ENCODE data around the gene SEMA4C.

Gene SEMA4C

GRCh38 chr2:96813656-96814055, 56.2 kb downstream of the SEMA4C start:
- no peak overlapping the region for H3K4me3 ChIP-seq (ENCODE audit: low read depth, low read length)
- no peak for TF ChIP-seq CTCF (IDR thresholded peaks at IDR 0.05; ENCODE audit: low read depth, low read length)

- no peak for TF ChIP-seq CTCF (IDR thresholded peaks at IDR 0.05; ENCODE audit: low read depth, low read length)
- H3K4me3 ChIP-seq (ENCODE audit: low read depth, low read length): no peak overlapping the region
Measured at GRCh38 chr2:96811917-96812316, 58.0 kb downstream of the SEMA4C start.

- no peak for TF ChIP-seq CTCF (IDR thresholded peaks at IDR 0.05; ENCODE audit: low read depth, low read length)
- H3K4me3 ChIP-seq (ENCODE audit: low read depth, low read length): no peak overlapping the region
Measured at GRCh38 chr2:96810783-96811192, 59.1 kb downstream of the SEMA4C start.

GRCh38 chr2:96809951-96810782, 59.7 kb downstream of the SEMA4C start:
- no peak overlapping the region for H3K4me3 ChIP-seq (ENCODE audit: low read depth, low read length)
- no peak for TF ChIP-seq CTCF (IDR thresholded peaks at IDR 0.05; ENCODE audit: low read depth, low read length)

Measured in WI38 (cell line).